ENCODE data around the gene CDH13. TPM values are rescaled to one million over a fixed set of nuclear protein-coding genes. Genes with fewer than 3 reads are reported as not detected.

CDH13 gene
- total and polyA plus RNA-seq, 8 donors, result 0.12 to 21.4 (median 1.7) TPM; not detected in 1

DNA sequence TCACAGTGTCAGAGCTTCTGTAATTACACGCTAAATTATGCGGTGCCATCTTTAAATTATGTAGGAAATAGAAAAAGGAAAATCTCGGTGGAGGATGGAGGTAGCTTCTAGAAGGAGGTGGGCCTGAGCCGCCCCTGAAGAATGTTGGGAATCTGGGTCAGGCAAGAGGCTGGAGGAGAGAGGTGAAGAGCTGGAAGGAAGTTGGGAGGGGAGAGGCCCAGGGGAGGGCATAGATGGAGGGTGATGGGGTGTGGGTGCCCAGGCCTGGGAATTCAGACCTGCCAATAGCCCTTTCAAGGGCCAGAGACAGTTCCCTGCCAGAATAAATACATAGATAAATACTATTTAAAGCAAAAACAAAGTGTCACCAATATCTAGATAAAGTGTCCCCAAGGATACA is 766.0 kb downstream of the CDH13 start:
- no peak overlapping the region for H3K27ac ChIP-seq
- WGBS, 5 donors, result 73 to 88% (median 84%) methylated on average over 4 of the region's 4 CpGs
- H3K36me3 ChIP-seq, result no peaks in the 10 kb centered on the region
- H3K9me3 ChIP-seq, result peaks cover 0 to 3% (median 0%) of the 10 kb centered on the region in 4 donors
- DNase-seq, result no peak
- intact Hi-C loops (cut with DNase I; ENCODE audit: low total_unique reads), result no loop called here
- no peak overlapping the region for H3K4me3 ChIP-seq
- TF ChIP-seq POLR2A (IDR thresholded peaks at IDR 0.05) (no peak), POLR2AphosphoS5 (IDR thresholded peaks at IDR 0.05) (no peak), EP300 (IDR thresholded peaks at IDR 0.05) (no peak)
- TF ChIP-seq, protein P1, sequence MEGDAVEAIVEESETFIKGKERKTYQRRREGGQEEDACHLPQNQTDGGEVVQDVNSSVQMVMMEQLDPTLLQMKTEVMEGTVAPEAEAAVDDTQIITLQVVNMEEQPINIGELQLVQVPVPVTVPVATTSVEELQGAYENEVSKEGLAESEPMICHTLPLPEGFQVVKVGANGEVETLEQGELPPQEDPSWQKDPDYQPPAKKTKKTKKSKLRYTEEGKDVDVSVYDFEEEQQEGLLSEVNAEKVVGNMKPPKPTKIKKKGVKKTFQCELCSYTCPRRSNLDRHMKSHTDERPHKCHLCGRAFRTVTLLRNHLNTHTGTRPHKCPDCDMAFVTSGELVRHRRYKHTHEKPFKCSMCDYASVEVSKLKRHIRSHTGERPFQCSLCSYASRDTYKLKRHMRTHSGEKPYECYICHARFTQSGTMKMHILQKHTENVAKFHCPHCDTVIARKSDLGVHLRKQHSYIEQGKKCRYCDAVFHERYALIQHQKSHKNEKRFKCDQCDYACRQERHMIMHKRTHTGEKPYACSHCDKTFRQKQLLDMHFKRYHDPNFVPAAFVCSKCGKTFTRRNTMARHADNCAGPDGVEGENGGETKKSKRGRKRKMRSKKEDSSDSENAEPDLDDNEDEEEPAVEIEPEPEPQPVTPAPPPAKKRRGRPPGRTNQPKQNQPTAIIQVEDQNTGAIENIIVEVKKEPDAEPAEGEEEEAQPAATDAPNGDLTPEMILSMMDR (IDR thresholded peaks at IDR 0.05), result no peak
- H3K4me1 ChIP-seq, result no peaks in the 10 kb centered on the region
- H3K27me3 ChIP-seq, result no peaks in the 10 kb centered on the region

DNA sequence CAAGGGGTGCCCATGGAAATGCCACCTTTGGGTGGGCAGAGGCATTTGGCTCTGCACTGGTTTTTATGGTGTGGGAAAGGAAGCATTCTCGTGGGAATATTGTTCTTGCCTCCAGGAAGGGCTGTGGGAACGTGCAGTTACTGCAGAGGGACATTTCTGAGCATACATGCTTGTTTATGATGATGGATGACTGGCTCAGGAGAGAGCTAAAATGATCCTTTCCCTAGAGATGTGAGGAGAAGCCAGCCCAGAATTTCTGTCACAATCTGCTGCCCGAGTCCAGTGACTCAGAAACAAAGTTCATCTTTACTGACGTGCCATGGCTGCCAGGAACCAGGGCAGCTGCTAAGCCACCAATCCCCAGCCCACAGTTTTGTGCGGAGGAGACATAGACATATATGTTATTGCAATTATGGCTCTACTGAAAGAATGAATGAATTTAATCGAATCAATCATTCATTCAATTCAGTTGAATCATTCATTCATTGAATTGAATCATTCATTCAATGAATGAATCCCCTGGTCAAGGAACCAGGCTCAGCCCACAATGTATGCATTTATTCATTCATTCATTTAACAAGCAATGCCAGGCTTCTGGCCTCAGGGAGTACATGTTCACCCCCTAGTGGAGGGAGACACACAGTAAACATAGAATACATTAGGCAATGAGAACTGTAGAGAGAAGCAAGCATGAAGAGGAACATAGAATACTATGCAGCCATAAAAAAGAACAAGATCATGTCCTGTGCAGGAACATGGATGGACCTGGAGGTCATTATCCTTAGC is 766.6 kb downstream of the CDH13 start:
- intact Hi-C loops (cut with DNase I; ENCODE audit: low total_unique reads), result no loop called here
- DNase-seq, result peak in 1 of 2 donors; percentile 3
- H3K36me3 ChIP-seq, result no peaks in the 10 kb centered on the region
- no peak overlapping the region for H3K4me3 ChIP-seq
- no peaks in the 10 kb centered on the region for H3K4me1 ChIP-seq
- no peaks in the 10 kb centered on the region for H3K27me3 ChIP-seq
- H3K9me3 ChIP-seq, result peaks cover 0 to 3% (median 0%) of the 10 kb centered on the region in 4 donors
- H3K27ac ChIP-seq, result no peak overlapping the region
- TF ChIP-seq POLR2A (IDR thresholded peaks at IDR 0.05), result no peak
- TF ChIP-seq, protein P1 (IDR thresholded peaks at IDR 0.05), result no peak
- no peak for TF ChIP-seq POLR2AphosphoS5 (IDR thresholded peaks at IDR 0.05)
- no peak for TF ChIP-seq EP300 (IDR thresholded peaks at IDR 0.05)
- whole genome bisulfite sequencing, 5 donors, result 49 to 63% (median 60%) methylated on average over 6 of the region's 6 CpGs

DNA sequence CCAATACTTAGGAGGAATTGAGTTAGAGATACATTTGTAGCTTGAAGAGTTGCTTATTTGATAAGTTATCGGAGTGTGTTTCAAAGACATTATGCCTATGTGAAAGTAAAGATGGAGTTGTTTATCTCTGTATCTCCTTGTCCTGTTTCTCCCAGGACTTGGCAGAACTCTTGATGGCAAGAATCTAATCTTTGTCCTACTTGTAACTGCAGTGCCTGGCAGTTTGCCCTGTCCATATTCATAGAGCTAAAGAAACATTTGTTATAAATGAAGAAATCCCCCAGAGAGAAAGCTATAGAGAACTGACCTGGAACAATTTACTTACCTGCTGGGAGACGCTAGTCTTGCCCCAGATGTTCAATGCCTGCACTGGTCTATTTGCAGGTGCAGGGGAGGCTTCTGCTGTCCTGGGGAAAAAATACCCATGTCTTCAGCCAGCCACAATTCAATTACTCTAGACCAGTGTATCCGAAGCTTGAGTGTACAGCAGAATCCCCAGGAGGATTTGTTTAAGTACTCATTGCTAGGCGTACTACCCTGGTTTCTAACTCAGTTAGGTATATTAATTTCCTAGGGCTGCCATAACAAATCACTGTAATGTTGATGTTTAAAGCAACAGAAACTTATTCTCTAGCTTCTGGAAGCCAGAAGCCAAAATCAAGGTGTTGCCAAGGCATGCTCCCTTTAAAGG is 771.0 kb downstream of the CDH13 start:
- no peaks in the 10 kb centered on the region for H3K36me3 ChIP-seq
- DNase-seq, result peak in 1 of 2 donors; percentile 7
- H3K4me1 ChIP-seq, result no peaks in the 10 kb centered on the region
- TF ChIP-seq POLR2AphosphoS5 (IDR thresholded peaks at IDR 0.05), result no peak
- no peak for TF ChIP-seq EP300 (IDR thresholded peaks at IDR 0.05)
- no peak for TF ChIP-seq POLR2A (IDR thresholded peaks at IDR 0.05)
- TF ChIP-seq, protein P1 (IDR thresholded peaks at IDR 0.05), result no peak
- H3K9me3 ChIP-seq, result peaks cover 0 to 13% (median 5%) of the 10 kb centered on the region in 4 donors
- WGBS, 5 donors, result 64 to 88% (median 75%) methylated on average over 4 of the region's 4 CpGs
- no peak overlapping the region for H3K4me3 ChIP-seq
- intact Hi-C loops (cut with DNase I; ENCODE audit: low total_unique reads), result no loop called here
- H3K27ac ChIP-seq, result no peak overlapping the region
- H3K27me3 ChIP-seq, result no peaks in the 10 kb centered on the region

DNA sequence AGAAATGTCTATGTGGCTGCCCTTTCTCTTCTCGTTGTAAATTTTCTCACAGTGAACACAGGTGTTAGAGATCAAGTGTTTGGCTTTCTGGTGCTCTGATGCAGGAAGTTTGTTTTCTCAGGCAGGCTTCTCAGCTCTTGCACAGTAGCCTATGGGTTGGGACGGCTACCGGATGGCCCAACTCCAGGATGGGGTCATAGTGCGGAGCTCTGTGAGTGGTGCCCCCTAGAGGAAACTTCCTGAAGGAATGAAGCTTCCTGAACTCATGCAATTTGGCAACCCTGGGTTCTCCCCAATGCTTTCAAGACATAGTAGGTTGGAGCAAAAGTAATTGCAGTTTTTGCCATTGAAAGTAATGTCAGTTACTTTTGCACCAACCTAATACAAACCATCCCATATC is 773.5 kb downstream of the CDH13 start:
- no peak overlapping the region for H3K27ac ChIP-seq
- peaks cover 0 to 13% (median 5%) of the 10 kb centered on the region in 4 donors for H3K9me3 ChIP-seq
- H3K4me1 ChIP-seq, result no peaks in the 10 kb centered on the region
- no peak overlapping the region for H3K4me3 ChIP-seq
- DNase-seq, result no peak
- WGBS, 5 donors, result 35 to 56% (median 48%) methylated on average over 4 of the region's 4 CpGs
- intact Hi-C loops (cut with DNase I; ENCODE audit: low total_unique reads), result no loop called here
- H3K27me3 ChIP-seq, result peaks cover 0 to 6% (median 0%) of the 10 kb centered on the region in 3 donors
- no peaks in the 10 kb centered on the region for H3K36me3 ChIP-seq
- TF ChIP-seq POLR2A (IDR thresholded peaks at IDR 0.05), result no peak
- TF ChIP-seq, protein P1 (IDR thresholded peaks at IDR 0.05), result no peak
- no peak for TF ChIP-seq POLR2AphosphoS5 (IDR thresholded peaks at IDR 0.05)
- TF ChIP-seq EP300 (IDR thresholded peaks at IDR 0.05), result no peak
